ENCODE measurements around the gene DAPL1.

DNA sequence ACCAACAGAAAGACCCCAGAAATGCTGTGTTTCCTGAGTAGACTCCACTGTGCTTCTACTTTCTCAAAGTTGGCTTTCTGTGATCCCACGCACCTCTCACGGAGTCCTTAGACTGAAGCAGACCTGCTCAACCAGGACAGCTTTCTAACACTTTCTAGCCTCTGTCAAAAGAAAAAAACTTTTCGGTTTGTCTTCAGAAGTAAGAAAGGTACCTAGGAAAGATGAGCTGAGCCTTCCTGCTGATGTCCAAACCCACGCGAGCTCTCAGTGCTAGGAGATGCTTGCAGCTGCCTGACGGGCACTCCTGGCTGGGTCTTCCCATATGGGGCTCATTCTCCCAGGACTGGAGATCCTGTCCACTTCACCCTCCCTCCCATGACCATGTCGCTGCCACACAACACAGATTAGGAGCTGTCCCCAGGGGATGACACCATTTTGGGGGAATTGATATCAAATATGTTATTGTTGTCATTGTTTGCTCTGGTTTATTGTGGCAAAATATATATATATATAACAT, 49.2 kb upstream of the DAPL1 start:
- TF ChIP-seq, protein P1, sequence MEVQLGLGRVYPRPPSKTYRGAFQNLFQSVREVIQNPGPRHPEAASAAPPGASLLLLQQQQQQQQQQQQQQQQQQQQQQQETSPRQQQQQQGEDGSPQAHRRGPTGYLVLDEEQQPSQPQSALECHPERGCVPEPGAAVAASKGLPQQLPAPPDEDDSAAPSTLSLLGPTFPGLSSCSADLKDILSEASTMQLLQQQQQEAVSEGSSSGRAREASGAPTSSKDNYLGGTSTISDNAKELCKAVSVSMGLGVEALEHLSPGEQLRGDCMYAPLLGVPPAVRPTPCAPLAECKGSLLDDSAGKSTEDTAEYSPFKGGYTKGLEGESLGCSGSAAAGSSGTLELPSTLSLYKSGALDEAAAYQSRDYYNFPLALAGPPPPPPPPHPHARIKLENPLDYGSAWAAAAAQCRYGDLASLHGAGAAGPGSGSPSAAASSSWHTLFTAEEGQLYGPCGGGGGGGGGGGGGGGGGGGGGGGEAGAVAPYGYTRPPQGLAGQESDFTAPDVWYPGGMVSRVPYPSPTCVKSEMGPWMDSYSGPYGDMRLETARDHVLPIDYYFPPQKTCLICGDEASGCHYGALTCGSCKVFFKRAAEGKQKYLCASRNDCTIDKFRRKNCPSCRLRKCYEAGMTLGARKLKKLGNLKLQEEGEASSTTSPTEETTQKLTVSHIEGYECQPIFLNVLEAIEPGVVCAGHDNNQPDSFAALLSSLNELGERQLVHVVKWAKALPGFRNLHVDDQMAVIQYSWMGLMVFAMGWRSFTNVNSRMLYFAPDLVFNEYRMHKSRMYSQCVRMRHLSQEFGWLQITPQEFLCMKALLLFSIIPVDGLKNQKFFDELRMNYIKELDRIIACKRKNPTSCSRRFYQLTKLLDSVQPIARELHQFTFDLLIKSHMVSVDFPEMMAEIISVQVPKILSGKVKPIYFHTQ (CRISPR knock-in tag; IDR thresholded peaks at IDR 0.05): no peak
- TF ChIP-seq ATF3 (CRISPR knock-in tag; conservative IDR thresholded peaks at IDR 0.05) (no peak), ATF2 (CRISPR knock-in tag; IDR thresholded peaks at IDR 0.05; ENCODE audit: borderline replicate concordance, low read depth) (no peak), NR2C2 (CRISPR knock-in tag; IDR thresholded peaks at IDR 0.05) (no peak), GABPB1 (CRISPR knock-in tag; IDR thresholded peaks at IDR 0.05) (no peak), TCF7 (CRISPR knock-in tag; IDR thresholded peaks at IDR 0.05; ENCODE audit: low read depth) (no peak), ESRRA (CRISPR knock-in tag; IDR thresholded peaks at IDR 0.05; ENCODE audit: borderline replicate concordance) (no peak)
- TF ChIP-seq, protein P2, sequence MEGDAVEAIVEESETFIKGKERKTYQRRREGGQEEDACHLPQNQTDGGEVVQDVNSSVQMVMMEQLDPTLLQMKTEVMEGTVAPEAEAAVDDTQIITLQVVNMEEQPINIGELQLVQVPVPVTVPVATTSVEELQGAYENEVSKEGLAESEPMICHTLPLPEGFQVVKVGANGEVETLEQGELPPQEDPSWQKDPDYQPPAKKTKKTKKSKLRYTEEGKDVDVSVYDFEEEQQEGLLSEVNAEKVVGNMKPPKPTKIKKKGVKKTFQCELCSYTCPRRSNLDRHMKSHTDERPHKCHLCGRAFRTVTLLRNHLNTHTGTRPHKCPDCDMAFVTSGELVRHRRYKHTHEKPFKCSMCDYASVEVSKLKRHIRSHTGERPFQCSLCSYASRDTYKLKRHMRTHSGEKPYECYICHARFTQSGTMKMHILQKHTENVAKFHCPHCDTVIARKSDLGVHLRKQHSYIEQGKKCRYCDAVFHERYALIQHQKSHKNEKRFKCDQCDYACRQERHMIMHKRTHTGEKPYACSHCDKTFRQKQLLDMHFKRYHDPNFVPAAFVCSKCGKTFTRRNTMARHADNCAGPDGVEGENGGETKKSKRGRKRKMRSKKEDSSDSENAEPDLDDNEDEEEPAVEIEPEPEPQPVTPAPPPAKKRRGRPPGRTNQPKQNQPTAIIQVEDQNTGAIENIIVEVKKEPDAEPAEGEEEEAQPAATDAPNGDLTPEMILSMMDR (IDR thresholded peaks at IDR 0.05): no peak
- TF ChIP-seq, protein P3, sequence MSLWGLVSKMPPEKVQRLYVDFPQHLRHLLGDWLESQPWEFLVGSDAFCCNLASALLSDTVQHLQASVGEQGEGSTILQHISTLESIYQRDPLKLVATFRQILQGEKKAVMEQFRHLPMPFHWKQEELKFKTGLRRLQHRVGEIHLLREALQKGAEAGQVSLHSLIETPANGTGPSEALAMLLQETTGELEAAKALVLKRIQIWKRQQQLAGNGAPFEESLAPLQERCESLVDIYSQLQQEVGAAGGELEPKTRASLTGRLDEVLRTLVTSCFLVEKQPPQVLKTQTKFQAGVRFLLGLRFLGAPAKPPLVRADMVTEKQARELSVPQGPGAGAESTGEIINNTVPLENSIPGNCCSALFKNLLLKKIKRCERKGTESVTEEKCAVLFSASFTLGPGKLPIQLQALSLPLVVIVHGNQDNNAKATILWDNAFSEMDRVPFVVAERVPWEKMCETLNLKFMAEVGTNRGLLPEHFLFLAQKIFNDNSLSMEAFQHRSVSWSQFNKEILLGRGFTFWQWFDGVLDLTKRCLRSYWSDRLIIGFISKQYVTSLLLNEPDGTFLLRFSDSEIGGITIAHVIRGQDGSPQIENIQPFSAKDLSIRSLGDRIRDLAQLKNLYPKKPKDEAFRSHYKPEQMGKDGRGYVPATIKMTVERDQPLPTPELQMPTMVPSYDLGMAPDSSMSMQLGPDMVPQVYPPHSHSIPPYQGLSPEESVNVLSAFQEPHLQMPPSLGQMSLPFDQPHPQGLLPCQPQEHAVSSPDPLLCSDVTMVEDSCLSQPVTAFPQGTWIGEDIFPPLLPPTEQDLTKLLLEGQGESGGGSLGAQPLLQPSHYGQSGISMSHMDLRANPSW (CRISPR knock-in tag; conservative IDR thresholded peaks at IDR 0.05; ENCODE audit: low read depth): no peak
